Measurements from ENCODE around the gene ZCCHC7.

ZCCHC7 gene

DNA sequence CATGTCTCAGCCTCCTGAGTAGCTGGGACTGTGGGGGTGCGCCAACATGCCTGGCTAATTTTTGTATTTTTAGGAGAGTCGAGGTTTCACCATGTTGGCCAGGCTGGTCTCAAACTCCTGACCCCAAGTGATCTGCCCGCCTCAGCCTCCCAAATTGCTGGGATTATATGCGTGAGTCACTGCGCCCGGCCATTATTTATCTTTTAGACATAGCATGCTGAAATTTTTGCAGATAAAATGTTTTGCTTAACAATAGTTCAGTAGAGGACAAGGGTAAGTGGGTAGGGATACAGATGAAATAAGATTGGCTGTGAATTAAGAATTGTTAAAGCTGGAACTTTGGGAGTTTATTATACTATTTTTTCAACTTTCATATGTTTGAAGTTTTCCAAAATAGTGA is 151.3 kb downstream of the ZCCHC7 start:
- TF ChIP-seq, protein P1, sequence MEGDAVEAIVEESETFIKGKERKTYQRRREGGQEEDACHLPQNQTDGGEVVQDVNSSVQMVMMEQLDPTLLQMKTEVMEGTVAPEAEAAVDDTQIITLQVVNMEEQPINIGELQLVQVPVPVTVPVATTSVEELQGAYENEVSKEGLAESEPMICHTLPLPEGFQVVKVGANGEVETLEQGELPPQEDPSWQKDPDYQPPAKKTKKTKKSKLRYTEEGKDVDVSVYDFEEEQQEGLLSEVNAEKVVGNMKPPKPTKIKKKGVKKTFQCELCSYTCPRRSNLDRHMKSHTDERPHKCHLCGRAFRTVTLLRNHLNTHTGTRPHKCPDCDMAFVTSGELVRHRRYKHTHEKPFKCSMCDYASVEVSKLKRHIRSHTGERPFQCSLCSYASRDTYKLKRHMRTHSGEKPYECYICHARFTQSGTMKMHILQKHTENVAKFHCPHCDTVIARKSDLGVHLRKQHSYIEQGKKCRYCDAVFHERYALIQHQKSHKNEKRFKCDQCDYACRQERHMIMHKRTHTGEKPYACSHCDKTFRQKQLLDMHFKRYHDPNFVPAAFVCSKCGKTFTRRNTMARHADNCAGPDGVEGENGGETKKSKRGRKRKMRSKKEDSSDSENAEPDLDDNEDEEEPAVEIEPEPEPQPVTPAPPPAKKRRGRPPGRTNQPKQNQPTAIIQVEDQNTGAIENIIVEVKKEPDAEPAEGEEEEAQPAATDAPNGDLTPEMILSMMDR (IDR thresholded peaks at IDR 0.05; ENCODE audit: extremely low read depth, insufficient read depth, missing control alignments), result no peak
- DNase-seq (ENCODE audit: low spot score), result no peak
- in situ Hi-C loops (cut with MboI; ENCODE audit: low pct_unique_long_range_greater_than_20kb, low sequenced_read_pairs, unreplicated experiment), result no loop called here

DNA sequence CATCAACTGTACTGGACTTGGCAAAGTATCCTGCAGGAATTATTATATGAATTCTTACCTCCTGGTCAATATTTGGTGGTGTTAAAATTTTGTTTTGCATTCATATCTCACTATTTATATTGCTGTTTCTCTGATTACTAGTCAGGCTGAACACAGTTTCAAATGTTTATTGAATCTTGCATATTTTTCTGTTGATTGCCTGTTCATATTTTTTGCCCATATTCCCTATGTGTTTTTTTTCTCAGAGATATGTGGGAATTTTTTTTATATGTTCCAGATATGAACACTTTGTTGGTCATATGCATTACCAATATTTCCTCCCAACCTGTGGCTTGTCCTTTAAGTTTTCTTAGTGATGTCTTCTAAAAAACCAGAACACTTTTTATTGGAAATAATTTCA is 153.2 kb downstream of the ZCCHC7 start:
- in situ Hi-C loops (cut with MboI; ENCODE audit: low pct_unique_long_range_greater_than_20kb, low sequenced_read_pairs, unreplicated experiment), result no loop called here
- TF ChIP-seq, protein P1 (IDR thresholded peaks at IDR 0.05; ENCODE audit: extremely low read depth, insufficient read depth, missing control alignments), result no peak
- DNase-seq (ENCODE audit: low spot score), result no peak

DNA sequence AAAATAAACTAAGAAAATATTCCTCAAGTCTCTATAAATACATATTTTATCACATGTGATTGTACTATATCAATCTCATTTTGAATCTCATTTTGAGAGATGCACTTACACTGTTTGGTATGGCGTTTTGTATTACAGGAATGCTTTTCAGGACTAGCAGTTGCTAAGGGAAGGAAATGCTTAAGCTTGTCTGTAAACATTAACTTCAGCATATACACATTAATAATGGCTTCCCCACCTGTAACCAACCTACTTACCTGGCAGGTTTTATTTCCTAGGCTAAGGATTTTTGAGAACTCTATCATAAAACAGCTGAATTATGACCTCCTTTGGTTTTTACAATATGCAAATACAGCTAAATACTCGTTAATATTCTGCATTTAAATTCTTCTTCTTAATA is 161.2 kb downstream of the ZCCHC7 start:
- DNase-seq (ENCODE audit: low spot score), result no peak
- TF ChIP-seq, protein P1 (IDR thresholded peaks at IDR 0.05; ENCODE audit: extremely low read depth, insufficient read depth, missing control alignments), result no peak
- in situ Hi-C loops (cut with MboI; ENCODE audit: low pct_unique_long_range_greater_than_20kb, low sequenced_read_pairs, unreplicated experiment), result no loop called here

DNA sequence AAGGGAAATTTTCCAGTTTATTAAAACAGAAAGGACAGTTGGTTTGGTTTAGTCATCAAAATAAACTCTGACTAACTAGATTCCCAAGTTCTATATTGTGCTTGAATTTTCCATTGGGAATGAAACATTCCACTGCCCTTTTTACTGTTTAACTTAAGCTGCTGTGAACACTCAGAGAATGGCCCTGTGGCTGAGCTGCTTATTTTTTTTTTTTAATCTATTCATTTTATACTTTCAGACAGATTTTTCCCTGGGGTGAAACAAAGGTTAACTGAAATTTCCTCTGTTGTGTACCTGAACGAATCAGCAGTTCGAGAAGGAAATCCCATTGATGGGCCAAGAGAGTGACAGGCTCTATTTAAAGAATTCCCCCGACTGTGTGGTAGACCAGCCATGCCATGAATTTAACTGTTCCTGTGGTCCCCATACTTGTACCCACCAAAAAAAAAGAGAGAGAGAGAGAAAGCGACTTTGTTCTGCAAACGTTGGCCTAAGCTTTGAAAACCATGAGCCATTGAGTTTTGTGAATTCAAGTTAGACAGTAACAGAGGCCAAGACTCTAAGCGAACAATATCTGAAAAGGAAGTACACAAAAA is 163.5 kb downstream of the ZCCHC7 start:
- DNase-seq (ENCODE audit: low spot score), result peak; percentile 34
- in situ Hi-C loops (cut with MboI; ENCODE audit: low pct_unique_long_range_greater_than_20kb, low sequenced_read_pairs, unreplicated experiment), result no loop called here
- TF ChIP-seq, protein P1 (IDR thresholded peaks at IDR 0.05; ENCODE audit: extremely low read depth, insufficient read depth, missing control alignments), result no peak

DNA sequence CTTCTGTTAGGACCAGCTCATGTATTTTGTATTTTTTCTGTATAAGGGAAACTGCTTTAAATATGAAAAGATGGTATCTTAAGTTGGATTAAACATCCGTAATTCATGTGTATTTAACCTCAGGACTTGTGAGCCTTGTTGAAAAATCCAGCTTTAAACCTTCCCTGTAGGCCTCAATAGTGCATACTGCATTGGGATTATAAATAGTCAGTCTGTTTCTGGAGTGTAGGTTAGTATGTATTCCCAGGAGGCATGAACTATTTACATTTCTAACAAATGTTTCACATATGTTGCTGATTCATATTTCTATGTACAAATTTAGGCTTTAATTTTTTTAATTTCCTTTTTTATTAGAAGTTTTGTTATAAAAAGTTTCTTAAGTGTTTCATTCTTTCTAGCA is 164.3 kb downstream of the ZCCHC7 start:
- in situ Hi-C loops (cut with MboI; ENCODE audit: low pct_unique_long_range_greater_than_20kb, low sequenced_read_pairs, unreplicated experiment), result no loop called here
- DNase-seq (ENCODE audit: low spot score), result no peak
- TF ChIP-seq, protein P1 (IDR thresholded peaks at IDR 0.05; ENCODE audit: extremely low read depth, insufficient read depth, missing control alignments), result no peak

DNA sequence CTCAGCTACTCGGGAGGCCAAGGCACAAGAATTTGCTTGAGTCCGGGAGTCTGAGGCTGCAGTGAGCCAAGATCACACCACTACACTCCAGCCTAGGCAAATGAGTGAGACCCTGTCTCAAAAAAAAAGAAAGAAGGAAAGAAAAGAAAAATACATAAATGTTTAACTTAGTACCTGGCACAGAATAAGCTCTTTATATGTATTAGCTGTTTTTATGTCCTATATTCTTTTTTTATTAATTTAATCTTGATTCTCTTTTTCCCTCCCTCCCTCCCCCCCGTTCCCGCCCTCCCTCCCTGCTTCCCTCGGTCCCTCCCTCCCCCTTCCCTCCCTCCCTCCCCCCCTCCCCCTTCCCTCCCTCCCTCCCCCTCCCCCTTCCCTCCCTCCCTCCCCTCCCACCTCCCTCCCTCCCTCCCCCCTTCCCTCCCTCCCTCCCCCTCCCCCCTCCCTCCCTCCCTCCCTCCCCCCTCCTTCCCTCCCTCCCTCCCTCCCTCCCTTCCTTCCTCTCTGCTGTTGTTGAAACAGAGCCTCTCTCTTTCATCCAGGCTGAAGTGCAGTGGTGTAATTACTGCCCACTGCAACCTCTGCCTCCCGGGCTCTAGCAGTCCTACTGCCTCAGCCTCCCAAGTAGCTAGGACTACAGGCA is 166.3 kb downstream of the ZCCHC7 start:
- in situ Hi-C loops (cut with MboI; ENCODE audit: low pct_unique_long_range_greater_than_20kb, low sequenced_read_pairs, unreplicated experiment), result no loop called here
- TF ChIP-seq, protein P1 (IDR thresholded peaks at IDR 0.05; ENCODE audit: extremely low read depth, insufficient read depth, missing control alignments), result no peak
- DNase-seq (ENCODE audit: low spot score), result no peak
